SK-N-SH (cell line): Measurements from ENCODE around the gene WFDC11. TPM values are rescaled to one million over a fixed set of nuclear protein-coding genes. Genes with fewer than 3 reads are reported as not detected.

Experiments used
- CTCF ChIA-PET: fragments of 300-600, 350-600 bp; formaldehyde crosslinking; extraction: SDS; loops from one replicate; lab custom pipeline; 2021; lab: Yijun Ruan, JAX
- POLR2A ChIA-PET: fragments of 350-600 bp; sonication (Branson Sonifier 250); formaldehyde crosslinking; extraction: SDS; loops from one replicate; lab custom pipeline; 2020; ENCODE audit warnings: antibody characterized with exemption, inconsistent platforms; lab: Yijun Ruan, JAX
- DNase-seq: peaks from one replicate; pipeline ENCODE4 v3.0.0; 2012
- H2AFZ ChIP-seq: fragments of 200-600 bp; sonication (generic); 2 replicates; pipeline ENCODE4 v1.8.1; 2016; ENCODE audit warnings: antibody characterized with exemption, mild to moderate bottlenecking, low read depth
- H3F3A ChIP-seq: fragments of 200-600 bp; sonication (generic); replicated peaks from 2 replicates; pipeline ENCODE3; 2016; ENCODE audit warnings: antibody characterized with exemption, mild to moderate bottlenecking; ENCODE audit not compliant: insufficient read depth
- H3K27ac ChIP-seq, 2 experiments: fragments of 200-500 bp in 1 of 2; fragments of 200-600 bp in 1 of 2; sonication (Bioruptor generic) in 1 of 2; sonication (generic), shearing (Covaris generic) in 1 of 2; 2 replicates each; pipeline versions ENCODE4 v1.5.1 to v1.6.1; 2014 to 2016; ENCODE audit warnings: low read depth in 2 of 2, inconsistent platforms in 1 of 2, low read length in 1 of 2, mild to moderate bottlenecking in 1 of 2, mixed read lengths in 1 of 2
- H3K27me3 ChIP-seq: fragments of 200-600 bp; sonication (generic), shearing (Covaris generic); 2 replicates; pipeline ENCODE4 v1.6.1; 2016; ENCODE audit warnings: mixed run types; ENCODE audit not compliant: insufficient read depth
- H3K36me3 ChIP-seq, 2 experiments: fragments of 200-500 bp in 1 of 2; fragments of 200-600 bp in 1 of 2; sonication (Bioruptor generic) in 1 of 2; sonication (generic) in 1 of 2; replicated peaks in 1 of 2; 2 replicates each; pipeline versions ENCODE3 to v1.5.1; 2014 to 2016; ENCODE audit warnings: low read length in 1 of 2, mild to moderate bottlenecking in 1 of 2; ENCODE audit not compliant: insufficient read depth in 2 of 2, control insufficient read depth in 1 of 2
- H3K4me1 ChIP-seq, 2 experiments: fragments of 200-500 bp in 1 of 2; fragments of 200-600 bp in 1 of 2; sonication (Bioruptor generic) in 1 of 2; sonication (generic), shearing (Covaris generic) in 1 of 2; 2 replicates each; pipeline versions ENCODE4 v1.5.1 to v1.6.1; 2014 to 2016; ENCODE audit warnings: low read depth in 1 of 2, low read length in 1 of 2, mixed run types in 1 of 2; ENCODE audit not compliant: insufficient read depth in 2 of 2, control insufficient read depth in 1 of 2
- H3K4me2 ChIP-seq: fragments of 200-600 bp; sonication (generic), shearing (Covaris generic); 2 replicates; pipeline ENCODE4 v1.6.1; 2017; ENCODE audit warnings: mixed run types
- H3K4me3 ChIP-seq, 2 experiments: fragments of 200-500 bp in 1 of 2; fragments of 200-600 bp in 1 of 2; sonication (Bioruptor generic) in 1 of 2; sonication (generic), shearing (Covaris generic) in 1 of 2; 2 replicates each; pipeline versions ENCODE4 v1.5.1 to v1.8.1; 2014 to 2016; ENCODE audit warnings: low read depth in 2 of 2, inconsistent platforms in 1 of 2, low read length in 1 of 2, mild to moderate bottlenecking in 1 of 2, mixed read lengths in 1 of 2, moderate library complexity in 1 of 2
- H3K79me2 ChIP-seq: fragments of 200-600 bp; sonication (generic); 2 replicates; pipeline ENCODE4 v1.8.1; 2017; ENCODE audit warnings: mild to moderate bottlenecking; ENCODE audit not compliant: insufficient read depth
- H3K9ac ChIP-seq: fragments of 200-600 bp; sonication (generic); 2 replicates; pipeline ENCODE4 v1.6.1; 2017; ENCODE audit warnings: mixed run types
- H3K9me2 ChIP-seq: fragments of 200-600 bp; sonication (generic); 2 replicates; pipeline ENCODE4 v1.6.1; 2017; ENCODE audit warnings: mixed run types
- H3K9me3 ChIP-seq: fragments of 200-600 bp; sonication (generic); 2 replicates; pipeline ENCODE4 v1.6.1; 2017; ENCODE audit warnings: mixed run types, mild to moderate bottlenecking, moderate library complexity
- H4K20me1 ChIP-seq: fragments of 200-600 bp; sonication (generic); 2 replicates; pipeline ENCODE4 v1.6.1; 2017; ENCODE audit warnings: mild to moderate bottlenecking, mixed run types; ENCODE audit not compliant: insufficient read depth
- CHD2 ChIP-seq: fragments of 150-350 bp; IDR thresholded peaks from 2 replicates; pipeline ENCODE4 v1.6.1; 2018; ENCODE audit warnings: low read length; ENCODE audit not compliant: partially characterized antibody
- CTCF ChIP-seq: fragments of 200-600 bp; sonication (generic); IDR thresholded peaks from 2 replicates; pipeline ENCODE4 v1.6.1; 2017; ENCODE audit warnings: antibody characterized with exemption, mild to moderate bottlenecking, moderate library complexity
- EP300 ChIP-seq, 2 experiments: IDR thresholded peaks; 2 replicates each; pipeline versions ENCODE4 v1.4.0 to v1.6.1; 2012; ENCODE audit warnings: borderline replicate concordance in 1 of 2, low read depth in 1 of 2, low read length in 1 of 2
- EZH2phosphoT487 ChIP-seq: fragments of 200-600 bp; sonication (generic); IDR thresholded peaks from 2 replicates; pipeline ENCODE4 v1.6.1; 2017; ENCODE audit warnings: low read depth, mixed run types, mild to moderate bottlenecking, antibody characterized with exemption, moderate library complexity, borderline replicate concordance
- FOXJ3 ChIP-seq: sonication (generic); formaldehyde crosslinking; IDR thresholded peaks from 2 replicates; pipeline ENCODE4 v1.5.1; 2020; ENCODE audit warnings: mild to moderate bottlenecking, missing genetic modification reagents
- FOXM1 ChIP-seq: IDR thresholded peaks from 2 replicates; pipeline ENCODE4 v1.4.0; 2012; ENCODE audit warnings: low read depth, mild to moderate bottlenecking
- GATA2 ChIP-seq: sonication (generic); formaldehyde crosslinking; IDR thresholded peaks from 2 replicates; pipeline ENCODE4 v1.5.0; 2020; ENCODE audit warnings: mild to moderate bottlenecking, missing genetic modification reagents
- MAX ChIP-seq: IDR thresholded peaks from 2 replicates; pipeline ENCODE4 v1.4.0; 2012; ENCODE audit warnings: low read depth
- MXI1 ChIP-seq: IDR thresholded peaks from 2 replicates; pipeline ENCODE4 v1.6.1; 2012; ENCODE audit warnings: mild to moderate bottlenecking, low read depth, low read length, improper control_type of control experiment
- NRF1 ChIP-seq: IDR thresholded peaks from 2 replicates; pipeline ENCODE4 v1.6.1; 2012; ENCODE audit warnings: low read depth, mild to moderate bottlenecking, low read length
- REST ChIP-seq: IDR thresholded peaks from 2 replicates; pipeline ENCODE4 v1.6.1; 2012; ENCODE audit warnings: mild to moderate bottlenecking, low read depth, low read length, moderate library complexity
- RXRA ChIP-seq: IDR thresholded peaks from 2 replicates; pipeline ENCODE4 v1.4.0; 2012; ENCODE audit warnings: low read depth, mild to moderate bottlenecking, borderline replicate concordance
- SMC3 ChIP-seq: IDR thresholded peaks from 2 replicates; pipeline ENCODE4 v1.6.1; 2012; ENCODE audit warnings: low read depth, low read length, improper control_type of control experiment
- TAF1 ChIP-seq: IDR thresholded peaks from 2 replicates; pipeline ENCODE4 v1.6.1; 2012; ENCODE audit warnings: low read depth, mild to moderate bottlenecking, low read length, moderate library complexity, borderline replicate concordance
- TCF12 ChIP-seq: IDR thresholded peaks from 2 replicates; pipeline ENCODE4 v1.4.0; 2012
- USF1 ChIP-seq: IDR thresholded peaks from 2 replicates; pipeline ENCODE4 v1.4.0; 2012; ENCODE audit warnings: low read depth, borderline replicate concordance
- ZBTB33 ChIP-seq: IDR thresholded peaks from 2 replicates; pipeline ENCODE4 v1.4.0; 2012; ENCODE audit warnings: low read depth, borderline replicate concordance
- WGBS: methylation state at CpG from one replicate; pipeline ENCODE4 v1.1.6; 2017; ENCODE audit warnings: low lambda C conversion rate; 5-methylcytosine and 5-hydroxymethylcytosine counted together
- polyA plus RNA-seq, 3 experiments: library from polyadenylated mRNA; depleted of rRNA; stranded (reverse); fragments of >200 nt; gene quantifications; 2 replicates each; pipeline ENCODE4 v1.2.3, GENCODE V29; 2012

Gene WFDC11
- polyA plus RNA-seq, 1 of the 3 experiments (the other 2 are of a cell fraction): not detected

- H3K36me3 ChIP-seq: no peaks in the 10 kb centered on the region
- no peak within 1 kb of the TSS for H3K27ac ChIP-seq
- 31% methylated on average over 1 of the region's 1 CpG for WGBS
- H3K4me1 ChIP-seq: no peaks in the 10 kb centered on the region
- H3K79me2 ChIP-seq: no peaks in the 10 kb centered on the region
- no peak within 1 kb of the TSS for H3K4me2 ChIP-seq
- no peak for TF ChIP-seq EZH2phosphoT487
- no peak for TF ChIP-seq MAX
- no peak for TF ChIP-seq GATA2 (CRISPR knock-in tag)
- H3K9ac ChIP-seq: no peak within 1 kb of the TSS
- no peaks in the 10 kb centered on the region for H3K9me2 ChIP-seq
- no peak within 1 kb of the TSS for H2AFZ ChIP-seq
- H3F3A ChIP-seq: no peaks in the 10 kb centered on the region
- H3K4me3 ChIP-seq: no peak within 1 kb of the TSS
- POLR2A ChIA-PET: no interaction called here
- no peaks in the 10 kb centered on the region for H3K27me3 ChIP-seq
- DNase-seq: no peak
- no peaks in the 10 kb centered on the region for H3K9me3 ChIP-seq
- CTCF ChIA-PET: interaction anchor here (1.7 kb wide), 1 partner anchor 66 kb away, joined by 6 read pairs; no protein-coding TSS in a partner anchor
- H4K20me1 ChIP-seq: no peaks in the 10 kb centered on the region
Measured at GRCh38 chr20:45704969-45705637, 35.1 kb upstream of the WFDC11 start, which contains the start of gene WFDC10B. WFDC10B (minus strand) TSS chr20:45705019; CDS start chr20:45685992, 19,027 bp downstream.

GRCh38 chr20:45701873-45702272 lies 31.8 kb upstream of the WFDC11 start, which contains the start of gene WFDC13:
WFDC13 (plus strand) TSS chr20:45702038; CDS start chr20:45702124, 86 bp downstream.
- H3F3A ChIP-seq: no peaks in the 10 kb centered on the region
- no peak for TF ChIP-seq SMC3
- TF ChIP-seq CTCF: no peak
- no peak for TF ChIP-seq FOXM1
- TF ChIP-seq USF1: no peak
- no peak for TF ChIP-seq CHD2
- TF ChIP-seq EP300 (IDR thresholded peaks at IDR 0.05; ENCODE audit: borderline replicate concordance in 1 of 2, low read depth in 1 of 2, low read length in 1 of 2): no peak
- TF ChIP-seq TAF1: no peak
- TF ChIP-seq FOXJ3 (CRISPR knock-in tag): no peak
- no peak for TF ChIP-seq RXRA
- TF ChIP-seq REST: no peak
- TF ChIP-seq ZBTB33: no peak
- no peak for TF ChIP-seq MXI1
- no peak for TF ChIP-seq TCF12
- TF ChIP-seq NRF1: no peak
- TF ChIP-seq, all 33 proteins: peak for 0
- Histone ChIP-seq H4K20me1 (no peaks in the 10 kb centered on the region), H3K79me2 (no peaks in the 10 kb centered on the region), H3K9me2 (no peaks in the 10 kb centered on the region), H3K27me3 (peaks cover 5% of the 10 kb centered on the region; the same call in 1 of the 2 replicates), H3K27ac (no peak within 1 kb of the TSS), H2AFZ (no peak within 1 kb of the TSS), H3K36me3 (no peaks in the 10 kb centered on the region), H3K4me2 (no peak within 1 kb of the TSS), H3K9ac (no peak within 1 kb of the TSS), H3K4me3 (no peak within 1 kb of the TSS), H3K9me3 (no peaks in the 10 kb centered on the region), H3K4me1 (no peaks in the 10 kb centered on the region)
- ChIA-PET CTCF (no interaction called here), POLR2A (no interaction called here)
- no peak for DNase-seq
- 3% methylated on average over 4 of the region's 4 CpGs for WGBS
